GM21528 (cell line): ENCODE measurements around the gene ABCF1.
A peak's percentile ranks its signal among the peaks of the same experiment; 100 is the strongest.
"Not testable (repeated sequence)": the region's sequence is repeated elsewhere in the genome, so short reads cannot be mapped to it uniquely, and the experiment has no call there.

ENCODE experiments used
- ATAC-seq: cut with Tn5 transposase; IDR thresholded peaks from one replicate; pipeline ENCODE4 v1.9.1; 2021; ENCODE audit warnings: mild to moderate bottlenecking, moderate library complexity; ENCODE audit not compliant: unreplicated experiment, low FRiP score

The ABCF1 gene

GRCh38 chr6:30571075-30571761 lies at the start of gene ABCF1:
TSS of gene ABCF1 (plus strand) at chr6:30571442. CDS start at chr6:30571488, 46 bp downstream.
- peak; percentile 89 for ATAC-seq

GRCh38 chr6:30521952-30522351 lies 49.3 kb upstream of the ABCF1 start:
- ATAC-seq: not testable (repeated sequence)

- ATAC-seq: not testable (repeated sequence)
Measured at GRCh38 chr6:30526444-30526843, 44.8 kb upstream of the ABCF1 start.

- ATAC-seq: not testable (repeated sequence)
Measured at GRCh38 chr6:30529349-30529875, 41.8 kb upstream of the ABCF1 start.

GRCh38 chr6:30530014-30530413 lies 41.2 kb upstream of the ABCF1 start:
- no peak for ATAC-seq

GRCh38 chr6:30533460-30534294 lies 37.6 kb upstream of the ABCF1 start:
- ATAC-seq: no peak

GRCh38 chr6:30537931-30538330 lies 33.3 kb upstream of the ABCF1 start:
- no peak for ATAC-seq

GRCh38 chr6:30541515-30542403 lies 29.5 kb upstream of the ABCF1 start:
- no peak for ATAC-seq

- no peak for ATAC-seq
Measured at GRCh38 chr6:30542404-30542725, 28.9 kb upstream of the ABCF1 start.

GRCh38 chr6:30542915-30543314 lies 28.3 kb upstream of the ABCF1 start:
- no peak for ATAC-seq

- no peak for ATAC-seq
Measured at GRCh38 chr6:30543821-30544220, 27.4 kb upstream of the ABCF1 start.

- ATAC-seq: no peak
Measured at GRCh38 chr6:30544666-30545272, 26.5 kb upstream of the ABCF1 start.

GRCh38 chr6:30547454-30547853 lies 23.8 kb upstream of the ABCF1 start:
- ATAC-seq: no peak

GRCh38 chr6:30548375-30548774 lies 22.9 kb upstream of the ABCF1 start:
- ATAC-seq: no peak

- no peak for ATAC-seq
Measured at GRCh38 chr6:30554404-30554803, 16.8 kb upstream of the ABCF1 start.

- ATAC-seq: no peak
Measured at GRCh38 chr6:30554962-30555815, 16.1 kb upstream of the ABCF1 start.

GRCh38 chr6:30555816-30556065 lies 15.5 kb upstream of the ABCF1 start:
- ATAC-seq: no peak

- ATAC-seq: peak; percentile 75
Measured at GRCh38 chr6:30556066-30556905, 15.0 kb upstream of the ABCF1 start, which contains the start of gene GNL1. TSS of gene GNL1 (minus strand) at chr6:30556489. CDS start at chr6:30556203, 286 bp downstream.
